Endothelial cell of umbilical vein (primary cell): ENCODE results near the gene CEP250. TPM values are rescaled to one million over a fixed set of nuclear protein-coding genes. Genes with fewer than 3 reads are reported as not detected.

Experiments used
- BruUV-seq: library from RNA; stranded (reverse); fragments of 400-500 nt; replicated peaks from 2 replicates; lab custom pipeline; 2021; lab: Mats Ljungman, UMichigan
- CTCF ChIA-PET: fragments of 300-600, 350-600 bp; sonication (Branson Sonifier 250); formaldehyde crosslinking; loops from one replicate; lab custom pipeline; 2021; ENCODE audit warnings: antibody characterized with exemption, inconsistent platforms; lab: Charles Lee
- POLR2A ChIA-PET: fragments of 300-600, 350-600 bp; sonication (Branson Sonifier 250); formaldehyde crosslinking; loops from one replicate; lab custom pipeline; 2021; ENCODE audit warnings: antibody characterized with exemption, inconsistent platforms; lab: Charles Lee
- DNase-seq: peaks from one replicate; pipeline ENCODE4 v3.0.0-alpha.2; 2011; ENCODE audit warnings: low read depth, low spot score
- FAIRE-seq: peaks from 2 replicates; lab custom pipeline; 2011; peaks lifted over from hg19 to GRCh38; lab: Jason Lieb, UNC
- H2AFZ ChIP-seq: 2 replicates; pipeline ENCODE4 v1.6.0; 2012; ENCODE audit warnings: low read depth, low read length, control low read depth, inconsistent platforms
- H3K27ac ChIP-seq: 2 replicates; pipeline ENCODE4 v1.5.1; 2011; ENCODE audit warnings: low read depth, mild to moderate bottlenecking, control low read depth, low read length, moderate library complexity; ENCODE audit not compliant: insufficient read depth
- H3K27me3 ChIP-seq, 2 experiments: 2 replicates each; pipeline versions ENCODE4 v1.6.0 to v1.6.1; 2011; ENCODE audit warnings: low read length in 2 of 2, mixed read lengths in 1 of 2; ENCODE audit not compliant: control insufficient read depth in 2 of 2, insufficient read depth in 2 of 2
- H3K36me3 ChIP-seq, 2 experiments: 2 replicates in 1 of 2; 3 replicates in 1 of 2; pipeline ENCODE4 v1.5.1; 2011; ENCODE audit warnings: low read length in 2 of 2, mild to moderate bottlenecking in 1 of 2, moderate library complexity in 1 of 2; ENCODE audit not compliant: control insufficient read depth in 2 of 2, insufficient read depth in 2 of 2; ENCODE audit errors: extremely low read depth in 1 of 2
- H3K4me1 ChIP-seq: 3 replicates; pipeline ENCODE4 v1.5.1; 2011; ENCODE audit warnings: mild to moderate bottlenecking, low read length; ENCODE audit not compliant: control insufficient read depth, insufficient read depth; ENCODE audit errors: extremely low read depth
- H3K4me2 ChIP-seq: 2 replicates; pipeline ENCODE4 v1.6.1; 2011; ENCODE audit warnings: low read length, control low read depth, mixed read lengths; ENCODE audit not compliant: insufficient read depth
- H3K4me3 ChIP-seq, 3 experiments: fragments of 200-600 bp in 1 of 3; sonication (generic), shearing (Covaris generic) in 1 of 3; replicated peaks in 1 of 3; 2 replicates each; pipeline ENCODE4 v1.5.1; 2011 to 2016; ENCODE audit warnings: control low read depth in 3 of 3, low read length in 3 of 3, mild to moderate bottlenecking in 2 of 3, inconsistent platforms in 1 of 3, low read depth in 1 of 3, moderate library complexity in 1 of 3; ENCODE audit not compliant: insufficient read depth in 1 of 3
- H3K79me2 ChIP-seq: 2 replicates; pipeline ENCODE4 v1.6.0; 2012; ENCODE audit warnings: low read length, inconsistent platforms; ENCODE audit not compliant: control insufficient read depth, insufficient read depth
- H3K9ac ChIP-seq: replicated peaks from 2 replicates; pipeline ENCODE3; 2011; ENCODE audit warnings: low read length, control low read depth; ENCODE audit not compliant: insufficient read depth; ENCODE audit errors: extremely low read depth
- H3K9me1 ChIP-seq: replicated peaks from 3 replicates; pipeline ENCODE4 v1.6.0; 2011; ENCODE audit warnings: mild to moderate bottlenecking, low read length; ENCODE audit not compliant: control insufficient read depth, insufficient read depth; ENCODE audit errors: extremely low read depth
- H3K9me3 ChIP-seq: replicated peaks from 2 replicates; pipeline ENCODE4 v1.5.1; 2012; ENCODE audit warnings: low read length, inconsistent platforms; ENCODE audit not compliant: control insufficient read depth, insufficient read depth
- H4K20me1 ChIP-seq: replicated peaks from 2 replicates; pipeline ENCODE3; 2011; ENCODE audit warnings: mild to moderate bottlenecking, low read length; ENCODE audit not compliant: control insufficient read depth, insufficient read depth; ENCODE audit errors: extremely low read depth
- CTCF ChIP-seq, 2 donors: IDR thresholded peaks; 1 replicate in 1 of 2; 2 replicates in 1 of 2; pipeline ENCODE4 v1.5.1; 2011; ENCODE audit warnings: low read length in 2 of 2, mild to moderate bottlenecking in 2 of 2, moderate library complexity in 2 of 2, control low read depth in 1 of 2, inconsistent platforms in 1 of 2, low read depth in 1 of 2; ENCODE audit not compliant: insufficient read depth in 1 of 2; ENCODE audit errors: extremely low read depth in 1 of 2
- EZH2 ChIP-seq: IDR thresholded peaks from 2 replicates; pipeline ENCODE4 v1.6.1; 2012; ENCODE audit warnings: borderline replicate concordance, low read depth, mild to moderate bottlenecking, moderate library complexity, low read length, inconsistent platforms; ENCODE audit not compliant: severe bottlenecking
- FOS ChIP-seq: IDR thresholded peaks from 2 replicates; pipeline ENCODE4 v1.6.1; 2011; ENCODE audit warnings: mild to moderate bottlenecking, low read length, moderate library complexity, borderline replicate concordance; ENCODE audit not compliant: insufficient read depth
- GATA2 ChIP-seq: IDR thresholded peaks from 2 replicates; pipeline ENCODE4 v1.7.0; 2011; ENCODE audit warnings: low read depth, mild to moderate bottlenecking, moderate library complexity, mixed read lengths, low read length; ENCODE audit not compliant: insufficient read length, insufficient read depth
- JUN ChIP-seq: IDR thresholded peaks from 2 replicates; pipeline ENCODE4 v1.6.1; 2011; ENCODE audit warnings: borderline replicate concordance, low read depth; ENCODE audit not compliant: insufficient read length, insufficient read depth
- MAX ChIP-seq: IDR thresholded peaks from 2 replicates; pipeline ENCODE4 v1.6.1; 2011; ENCODE audit not compliant: insufficient read depth, insufficient read length
- MYC ChIP-seq: IDR thresholded peaks from one replicate; pipeline ENCODE4 v1.6.1; 2011; ENCODE audit warnings: mild to moderate bottlenecking, low read depth, low read length
- POLR2A ChIP-seq: IDR thresholded peaks from 2 replicates; pipeline ENCODE4 v1.6.1; 2012; ENCODE audit warnings: low read depth, mild to moderate bottlenecking, control low read depth, low read length
- POLR2AphosphoS5 ChIP-seq: IDR thresholded peaks from 2 replicates; pipeline ENCODE4 v1.6.1; 2012; ENCODE audit warnings: low read depth, mild to moderate bottlenecking, control low read depth, low read length, moderate library complexity; ENCODE audit not compliant: insufficient read depth
- dilution Hi-C: fragments of 300-500 bp; cut with MboI; formaldehyde crosslinking; loops from one replicate; pipeline ENCODE4 v1.15.0; 2019; ENCODE audit warnings: low sequenced_read_pairs; ENCODE audit not compliant: extremely low pct_ligation_motif_present
- intact Hi-C: fragments of 100-400 bp; cut with micrococcal nuclease; formaldehyde crosslinking; loops from one replicate; pipeline ENCODE4 v1.10.0; 2022
- polyA plus RNA-seq, 4 experiments: library from polyadenylated mRNA; depleted of rRNA in 3 of 4; stranded (reverse) in 3 of 4; unstranded in 1 of 4; fragments of >200 nt; gene quantifications; 2 replicates each; pipeline versions ENCODE4 v1.2.1 to v1.2.3, GENCODE V29; 2011 to 2012; ENCODE audit warnings: missing spikeins in 1 of 4
- total RNA-seq: library from RNA; stranded (reverse); gene quantifications from 2 replicates; pipeline ENCODE4 v1.2.3, GENCODE V29; 2021

The CEP250 gene
- total and polyA plus RNA-seq, 2 donors (not counting 3 experiments of a cell fraction or from before 2014, with no cell fraction given) = 5.3 to 58.9 TPM

GRCh38 chr20:35432430-35432735 is 23.0 kb upstream of the CEP250 start:
- Histone ChIP-seq H3K27ac (no peak overlapping the region), H3K27me3 (no peaks in the 10 kb centered on the region), H3K4me3 (no peak overlapping the region), H2AFZ (no peak overlapping the region), H3K36me3 (no peaks in the 10 kb centered on the region), H4K20me1 (no peaks in the 10 kb centered on the region), H3K9me1 (no peaks in the 10 kb centered on the region), H3K79me2 (no peaks in the 10 kb centered on the region), H3K9ac (no peak overlapping the region), H3K4me1 (no peaks in the 10 kb centered on the region), H3K9me3 (no peaks in the 10 kb centered on the region), H3K4me2 (no peak overlapping the region)
- dilution Hi-C loops (no loop called here), intact Hi-C loops (no loop called here)
- POLR2A ChIA-PET = no interaction called here
- CTCF ChIA-PET = interaction anchor here (1.0 kb wide), 1 partner anchor 127 kb away, joined by 4 read pairs; no protein-coding TSS in a partner anchor
- DNase-seq = no peak
- TF ChIP-seq MAX = no peak
- no peak for TF ChIP-seq MYC
- no peak for TF ChIP-seq JUN
- no peak for TF ChIP-seq CTCF (IDR thresholded peaks at IDR 0.05; ENCODE audit: extremely low read depth in 1 of 2, insufficient read depth in 1 of 2, low read depth in 1 of 2, low read length in 2 of 2)
- TF ChIP-seq GATA2 = no peak
- no peak for TF ChIP-seq POLR2A
- TF ChIP-seq EZH2 = no peak
- no peak for TF ChIP-seq FOS
- TF ChIP-seq POLR2AphosphoS5 = no peak
- no peak for FAIRE-seq
- no TSS peak for BruUV-seq
